Ovary (tissue), 9 donors: ENCODE results near the gene ARHGAP44. TPM values are rescaled to one million over a fixed set of nuclear protein-coding genes. Genes with fewer than 3 reads are reported as not detected.

Experiments
- DNase-seq, 5 donors: peaks; one replicate each; pipeline ENCODE4 v3.0.0-alpha.2; 2019 to 2020
- H3K27ac ChIP-seq, 2 donors: fragments of 200-600 bp; one replicate each; pipeline versions ENCODE4 v1.5.1 to v1.8.0; 2019 to 2022
- H3K27me3 ChIP-seq: fragments of 200-600 bp; one replicate; pipeline ENCODE4 v1.8.0; 2022
- H3K36me3 ChIP-seq: fragments of 200-600 bp; sonication (generic); one replicate; pipeline ENCODE4 v1.5.1; 2019
- H3K4me1 ChIP-seq: one replicate; pipeline ENCODE4 v1.8.1; 2013; ENCODE audit warnings: mild to moderate bottlenecking, moderate library complexity; ENCODE audit not compliant: insufficient read depth
- H3K4me3 ChIP-seq: fragments of 200-600 bp; sonication (generic); one replicate; pipeline ENCODE4 v1.5.1; 2017
- H3K9me3 ChIP-seq, 2 donors: fragments of 200-600 bp in 1 of 2; sonication (generic) in 1 of 2; one replicate each; pipeline versions ENCODE4 v1.5.1 to v1.8.1; 2013 to 2019; ENCODE audit warnings: mild to moderate bottlenecking in 1 of 2, moderate library complexity in 1 of 2
- EP300 ChIP-seq: sonication (generic); formaldehyde crosslinking; IDR thresholded peaks from one replicate; pipeline ENCODE4 v1.6.1; 2017; ENCODE audit warnings: antibody characterized with exemption
- POLR2A ChIP-seq: fragments of 450-650 bp; IDR thresholded peaks from one replicate; pipeline ENCODE4 v1.6.1; 2017; ENCODE audit warnings: antibody characterized with exemption, mild to moderate bottlenecking, moderate library complexity
- WGBS, 3 donors: extraction: QIAGEN DNeasy Blood & Tissue Kit in 1 of 3; methylation state at CpG; one replicate each; pipeline versions ENCODE4 v1.1.5 to v1.1.7; 2013 to 2017; 5-methylcytosine and 5-hydroxymethylcytosine counted together
- intact Hi-C, 4 donors: fragments of 100-400 bp; cut with DNase I; formaldehyde crosslinking; loops; one replicate each; pipeline versions ENCODE4 v1.11.0 to v1.15.1; 2022 to 2023
- polyA plus RNA-seq, 2 donors: library from polyadenylated mRNA; stranded (reverse); fragments of 200-250 nt in 1 of 2; fragments of 350-450 nt in 1 of 2; fragmentation: Illumina TruSeq in 1 of 2; extraction: RNeasy Lipid Tissue Mini Kit (QIAGEN cat#74804) in 1 of 2; gene quantifications; one replicate each; pipeline ENCODE4 v1.2.3, GENCODE V29; 2013 to 2014
- total RNA-seq, 7 donors: library from RNA; depleted of rRNA in 2 of 7; stranded (reverse); fragments of >200 nt in 2 of 7; fragmentation: NEBNext Ultra II Directional in 3 of 7; extraction: Animal tissue kit (Norgen Biotek cat#: 25700) in 3 of 7; gene quantifications; one replicate each; pipeline versions ENCODE4 v1.1.0 to v1.2.4, GENCODE V29; 2016 to 2023
- TF ChIP-seq, protein P1 (sequence below), 3 donors: fragments of 450-650 bp in 2 of 3; fragments of 200-600 bp in 1 of 3; IDR thresholded peaks; one replicate each; pipeline versions ENCODE4 v1.5.1 to v1.8.0; 2016 to 2022; ENCODE audit warnings: antibody characterized with exemption in 3 of 3, mild to moderate bottlenecking in 1 of 3
- donor health status: DM: no; HTN: no; CAD: no; lungs with moderate emphysema.
- donor health status: DM: no; HTN: no; CAD: no.
- donor health status: Bipolar disorder and iron deficiency.
- donor health status: DM: yes; HTN: yes; CAD: no.
- donor health status: DM: no; HTN: no; CAD: no.
- donor health status: DM: yes; HTN: yes; CAD: no.

The ARHGAP44 gene
- total and polyA plus RNA-seq, 9 donors = 6.8 to 16.5 (median 9.9) TPM

GRCh38 chr17:12806630-12807029, 17.3 kb downstream of the ARHGAP44 start:
- Histone ChIP-seq H3K4me1 (no peaks in the 10 kb centered on the region), H3K27me3 (no peaks in the 10 kb centered on the region), H3K4me3 (no peak overlapping the region), H3K27ac (no peak overlapping the region), H3K9me3 (no peaks in the 10 kb centered on the region), H3K36me3 (no peaks in the 10 kb centered on the region)
- WGBS, 3 donors = 93 to 100% (median 97%) methylated on average over 1 of the region's 1 CpG
- DNase-seq = no peak
- TF ChIP-seq, protein P1, sequence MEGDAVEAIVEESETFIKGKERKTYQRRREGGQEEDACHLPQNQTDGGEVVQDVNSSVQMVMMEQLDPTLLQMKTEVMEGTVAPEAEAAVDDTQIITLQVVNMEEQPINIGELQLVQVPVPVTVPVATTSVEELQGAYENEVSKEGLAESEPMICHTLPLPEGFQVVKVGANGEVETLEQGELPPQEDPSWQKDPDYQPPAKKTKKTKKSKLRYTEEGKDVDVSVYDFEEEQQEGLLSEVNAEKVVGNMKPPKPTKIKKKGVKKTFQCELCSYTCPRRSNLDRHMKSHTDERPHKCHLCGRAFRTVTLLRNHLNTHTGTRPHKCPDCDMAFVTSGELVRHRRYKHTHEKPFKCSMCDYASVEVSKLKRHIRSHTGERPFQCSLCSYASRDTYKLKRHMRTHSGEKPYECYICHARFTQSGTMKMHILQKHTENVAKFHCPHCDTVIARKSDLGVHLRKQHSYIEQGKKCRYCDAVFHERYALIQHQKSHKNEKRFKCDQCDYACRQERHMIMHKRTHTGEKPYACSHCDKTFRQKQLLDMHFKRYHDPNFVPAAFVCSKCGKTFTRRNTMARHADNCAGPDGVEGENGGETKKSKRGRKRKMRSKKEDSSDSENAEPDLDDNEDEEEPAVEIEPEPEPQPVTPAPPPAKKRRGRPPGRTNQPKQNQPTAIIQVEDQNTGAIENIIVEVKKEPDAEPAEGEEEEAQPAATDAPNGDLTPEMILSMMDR (IDR thresholded peaks at IDR 0.05) = no peak
- TF ChIP-seq POLR2A (no peak), EP300 (no peak)
- intact Hi-C loops = no loop called here

DNA sequence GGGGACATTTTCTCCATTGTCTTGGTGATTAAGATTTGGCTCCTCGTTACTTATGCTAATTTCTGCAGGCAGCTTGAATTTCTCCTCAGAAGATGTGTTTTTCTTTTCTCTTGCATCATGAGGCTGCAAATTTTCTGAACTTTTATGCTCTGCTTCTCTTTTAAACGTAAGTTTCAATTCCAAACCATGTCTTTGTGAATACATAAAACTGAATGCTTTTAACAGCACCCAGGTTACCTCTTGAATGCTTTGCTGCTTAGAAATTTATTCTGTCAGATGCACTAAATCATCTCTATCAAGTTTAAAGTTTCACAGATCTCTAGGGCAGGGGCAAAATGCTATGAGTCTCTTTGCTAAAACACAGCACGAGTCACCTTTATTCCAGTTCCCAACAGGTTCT, 19.4 kb downstream of the ARHGAP44 start:
- Histone ChIP-seq H3K36me3 (no peaks in the 10 kb centered on the region), H3K27ac (no peak overlapping the region), H3K4me3 (no peak overlapping the region), H3K9me3 (no peaks in the 10 kb centered on the region), H3K4me1 (peaks cover 4% of the 10 kb centered on the region), H3K27me3 (no peaks in the 10 kb centered on the region)
- intact Hi-C loops = no loop called here
- no peak for TF ChIP-seq EP300
- TF ChIP-seq, protein P1 (IDR thresholded peaks at IDR 0.05) = no peak
- 93 to 97% (median 94%) methylated on average over 3 of the region's 3 CpGs for WGBS, 3 donors
- DNase-seq = no peak

- no peak overlapping the region for H3K4me3 ChIP-seq
- H3K27me3 ChIP-seq = no peaks in the 10 kb centered on the region
- WGBS, 3 donors = 2 to 16% (median 8%) methylated on average over 5 of the region's 5 CpGs
- no peak overlapping the region for H3K27ac ChIP-seq
- intact Hi-C loops = no loop called here
- H3K4me1 ChIP-seq = peaks cover 7% of the 10 kb centered on the region
- no peaks in the 10 kb centered on the region for H3K9me3 ChIP-seq
- TF ChIP-seq POLR2A (no peak), EP300 (no peak)
- TF ChIP-seq, protein P1 (IDR thresholded peaks at IDR 0.05) = no peak
- H3K36me3 ChIP-seq = no peaks in the 10 kb centered on the region
- peak in 2 of 5 donors; percentile 16 to 19 for DNase-seq
Observed at GRCh38 chr17:12812877-12813276, 23.6 kb downstream of the ARHGAP44 start.

DNA sequence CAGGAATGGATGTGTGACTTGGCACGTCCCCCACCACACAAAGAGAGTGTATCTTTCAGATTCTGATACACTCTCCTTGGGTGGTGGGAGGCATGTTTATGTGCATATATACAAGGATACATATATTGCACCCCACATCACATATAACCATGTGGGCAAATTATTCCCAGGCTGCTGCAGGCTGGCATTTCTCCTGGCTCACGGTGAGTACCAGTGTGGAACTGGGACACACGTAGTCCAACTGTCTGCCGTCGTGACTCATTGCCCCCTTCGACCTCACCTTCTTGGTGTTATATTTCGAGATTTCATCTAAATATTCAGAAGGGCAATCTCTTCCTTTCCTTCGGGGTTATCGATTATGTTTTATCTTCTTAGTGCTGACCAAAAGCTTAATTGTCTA, 24.4 kb downstream of the ARHGAP44 start:
- DNase-seq = no peak
- intact Hi-C loops = no loop called here
- no peaks in the 10 kb centered on the region for H3K27me3 ChIP-seq
- peaks cover 7% of the 10 kb centered on the region for H3K4me1 ChIP-seq
- 60 to 77% (median 72%) methylated on average over 9 of the region's 9 CpGs for WGBS, 3 donors
- no peaks in the 10 kb centered on the region for H3K36me3 ChIP-seq
- no peak overlapping the region for H3K4me3 ChIP-seq
- TF ChIP-seq POLR2A = no peak
- TF ChIP-seq, protein P1 (IDR thresholded peaks at IDR 0.05) = no peak
- no peak for TF ChIP-seq EP300
- H3K27ac ChIP-seq = no peak overlapping the region
- no peaks in the 10 kb centered on the region for H3K9me3 ChIP-seq

- DNase-seq = no peak
- intact Hi-C loops = no loop called here
- WGBS, 3 donors = 40 to 50% (median 43%) methylated on average over 2 of the region's 2 CpGs
- no peaks in the 10 kb centered on the region for H3K27me3 ChIP-seq
- H3K4me1 ChIP-seq = peaks cover 7% of the 10 kb centered on the region
- no peaks in the 10 kb centered on the region for H3K9me3 ChIP-seq
- TF ChIP-seq, protein P1 (IDR thresholded peaks at IDR 0.05) = no peak
- TF ChIP-seq EP300 (no peak), POLR2A (no peak)
- H3K36me3 ChIP-seq = no peaks in the 10 kb centered on the region
- no peak overlapping the region for H3K27ac ChIP-seq
- H3K4me3 ChIP-seq = no peak overlapping the region
Observed at GRCh38 chr17:12814718-12815117, 25.4 kb downstream of the ARHGAP44 start.
